HFFc6 (cell line): Measurements from ENCODE around the gene CEP290. TPM values are rescaled to one million over a fixed set of nuclear protein-coding genes. Genes with fewer than 3 reads are reported as not detected.

Experiments used
- DNase-seq: peaks from one replicate; pipeline ENCODE4 v3.0.0-alpha.2; 2018
- H3K27ac Mint-ChIP-seq: 2 replicates; pipeline ENCODE4 v1.8.0; 2020; ENCODE audit warnings: mild to moderate bottlenecking, mixed read lengths
- H3K27me3 Mint-ChIP-seq: 2 replicates; pipeline ENCODE4 v1.8.0; 2021; ENCODE audit warnings: mild to moderate bottlenecking, moderate library complexity, mixed read lengths; ENCODE audit not compliant: insufficient read depth
- H3K36me3 Mint-ChIP-seq: 2 replicates; pipeline ENCODE4 v1.8.0; 2021; ENCODE audit warnings: low read depth, mixed read lengths
- H3K4me1 Mint-ChIP-seq: 2 replicates; pipeline ENCODE4 v1.8.0; 2020; ENCODE audit warnings: low read depth, mixed read lengths
- H3K4me3 Mint-ChIP-seq: 2 replicates; pipeline ENCODE4 v1.8.0; 2020; ENCODE audit warnings: mild to moderate bottlenecking, moderate library complexity, mixed read lengths
- H3K9me3 Mint-ChIP-seq: 2 replicates; pipeline ENCODE4 v1.8.0; 2020; ENCODE audit warnings: mild to moderate bottlenecking, mixed read lengths
- total RNA-seq, 6 experiments: library from RNA; stranded (reverse); fragmentation: NEBNext Ultra II Directional; extraction: Animal tissue kit (Norgen Biotek cat#: 25700); gene quantifications; 2 replicates in 1 of 6; 3 replicates in 5 of 6; pipeline ENCODE4 v1.2.3, GENCODE V29; 2021
- TF ChIP-seq, protein P1 (sequence below): fragments of 200-600 bp; sonication (generic); IDR thresholded peaks from 2 replicates; pipeline ENCODE4 v1.5.0; 2021; ENCODE audit warnings: antibody characterized with exemption, mild to moderate bottlenecking

The CEP290 gene
- total RNA-seq, 6 experiments from 2014 or later, result 10.2 to 13.4 (median 11.7) TPM

DNA sequence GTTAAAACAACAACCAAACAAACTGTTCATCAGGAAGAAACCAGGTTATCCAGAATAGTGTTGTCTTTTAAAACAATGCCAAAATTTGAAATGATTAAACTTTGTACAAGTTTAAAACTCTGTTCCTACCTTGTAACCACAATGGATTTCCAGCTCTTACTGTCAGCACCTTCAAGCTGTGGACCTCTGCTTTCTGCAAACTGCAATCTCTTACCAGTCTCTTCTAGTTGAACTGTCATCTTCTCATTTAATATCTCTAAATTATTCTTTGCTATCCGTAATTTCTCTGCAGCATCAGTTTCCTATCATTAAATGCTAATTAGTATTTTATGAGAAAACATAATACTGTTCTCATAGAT is 83.2 kb downstream of the CEP290 start:
- Mint-ChIP-seq H3K27me3 (no peaks in the 10 kb centered on the region), H3K9me3 (no peaks in the 10 kb centered on the region), H3K36me3 (peaks cover 29% of the 10 kb centered on the region), H3K4me1 (peaks cover 43% of the 10 kb centered on the region), H3K4me3 (no peak overlapping the region), H3K27ac (peak overlapping the region; percentile 19; the same call in 1 of the 2 replicates)
- DNase-seq, result no peak
- TF ChIP-seq, protein P1, sequence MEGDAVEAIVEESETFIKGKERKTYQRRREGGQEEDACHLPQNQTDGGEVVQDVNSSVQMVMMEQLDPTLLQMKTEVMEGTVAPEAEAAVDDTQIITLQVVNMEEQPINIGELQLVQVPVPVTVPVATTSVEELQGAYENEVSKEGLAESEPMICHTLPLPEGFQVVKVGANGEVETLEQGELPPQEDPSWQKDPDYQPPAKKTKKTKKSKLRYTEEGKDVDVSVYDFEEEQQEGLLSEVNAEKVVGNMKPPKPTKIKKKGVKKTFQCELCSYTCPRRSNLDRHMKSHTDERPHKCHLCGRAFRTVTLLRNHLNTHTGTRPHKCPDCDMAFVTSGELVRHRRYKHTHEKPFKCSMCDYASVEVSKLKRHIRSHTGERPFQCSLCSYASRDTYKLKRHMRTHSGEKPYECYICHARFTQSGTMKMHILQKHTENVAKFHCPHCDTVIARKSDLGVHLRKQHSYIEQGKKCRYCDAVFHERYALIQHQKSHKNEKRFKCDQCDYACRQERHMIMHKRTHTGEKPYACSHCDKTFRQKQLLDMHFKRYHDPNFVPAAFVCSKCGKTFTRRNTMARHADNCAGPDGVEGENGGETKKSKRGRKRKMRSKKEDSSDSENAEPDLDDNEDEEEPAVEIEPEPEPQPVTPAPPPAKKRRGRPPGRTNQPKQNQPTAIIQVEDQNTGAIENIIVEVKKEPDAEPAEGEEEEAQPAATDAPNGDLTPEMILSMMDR, result no peak

DNA sequence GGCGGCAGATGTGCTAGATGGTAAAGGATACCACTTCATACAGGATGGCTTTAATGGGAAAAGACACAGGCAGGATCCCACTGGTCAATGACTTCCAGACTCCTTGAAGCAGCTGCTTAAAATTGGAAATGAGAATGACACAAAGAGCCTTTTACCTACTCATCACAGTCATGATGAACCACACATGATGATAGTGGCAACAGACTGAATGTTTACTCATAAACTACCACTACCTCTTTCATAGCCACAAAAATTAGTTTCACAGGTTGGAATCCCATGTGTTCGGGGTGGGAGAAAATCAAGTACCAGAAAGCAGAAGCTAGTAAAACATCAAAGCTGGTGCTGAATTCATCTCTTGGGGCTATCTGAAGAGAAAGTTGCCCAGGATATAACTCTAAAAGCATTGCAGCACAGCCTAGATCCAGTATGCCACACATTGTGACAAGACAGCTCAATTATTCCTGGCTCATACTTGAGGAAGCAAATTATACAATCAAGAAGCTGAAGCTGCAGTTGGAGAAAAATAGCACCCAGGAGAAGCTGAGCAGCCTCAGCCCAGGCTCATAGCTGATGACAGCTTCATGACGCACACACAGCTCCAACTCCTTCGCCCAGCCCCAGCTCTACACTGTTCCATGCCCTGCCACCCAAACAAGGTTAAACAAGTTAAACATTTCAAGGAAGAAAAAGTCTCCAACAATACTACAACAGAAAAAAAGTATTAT is 83.7 kb downstream of the CEP290 start:
- no peak for DNase-seq
- Mint-ChIP-seq H3K4me3 (no peak overlapping the region), H3K27me3 (no peaks in the 10 kb centered on the region), H3K4me1 (peaks cover 38% of the 10 kb centered on the region), H3K27ac (peak overlapping the region; percentile 19; the same call in 1 of the 2 replicates), H3K9me3 (no peaks in the 10 kb centered on the region), H3K36me3 (peaks cover 29% of the 10 kb centered on the region)
- TF ChIP-seq, protein P1, result no peak

DNA sequence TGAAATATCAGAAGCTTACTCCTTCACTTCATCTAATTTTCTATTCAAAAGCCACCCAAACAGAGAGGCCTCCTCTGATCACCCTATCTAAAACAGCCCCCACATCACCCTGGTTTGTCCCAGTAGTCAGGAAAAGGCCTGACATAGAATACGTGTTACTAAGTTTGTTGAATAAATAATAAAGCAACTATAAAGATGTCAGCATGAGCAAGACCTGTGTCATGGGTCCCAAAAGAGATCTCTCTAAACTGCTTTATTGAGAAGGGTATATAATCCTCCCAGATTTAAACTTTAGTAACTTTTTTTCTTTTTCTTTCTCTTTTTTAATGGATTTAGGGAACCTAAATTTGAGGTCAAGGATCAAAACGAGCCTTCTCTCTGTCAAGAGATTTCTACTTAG is 85.3 kb downstream of the CEP290 start:
- Mint-ChIP-seq H3K4me1 (peaks cover 30% of the 10 kb centered on the region), H3K27ac (no peak overlapping the region), H3K36me3 (peaks cover 18% of the 10 kb centered on the region), H3K4me3 (no peak overlapping the region), H3K27me3 (no peaks in the 10 kb centered on the region), H3K9me3 (no peaks in the 10 kb centered on the region)
- TF ChIP-seq, protein P1, result no peak
- no peak for DNase-seq

DNA sequence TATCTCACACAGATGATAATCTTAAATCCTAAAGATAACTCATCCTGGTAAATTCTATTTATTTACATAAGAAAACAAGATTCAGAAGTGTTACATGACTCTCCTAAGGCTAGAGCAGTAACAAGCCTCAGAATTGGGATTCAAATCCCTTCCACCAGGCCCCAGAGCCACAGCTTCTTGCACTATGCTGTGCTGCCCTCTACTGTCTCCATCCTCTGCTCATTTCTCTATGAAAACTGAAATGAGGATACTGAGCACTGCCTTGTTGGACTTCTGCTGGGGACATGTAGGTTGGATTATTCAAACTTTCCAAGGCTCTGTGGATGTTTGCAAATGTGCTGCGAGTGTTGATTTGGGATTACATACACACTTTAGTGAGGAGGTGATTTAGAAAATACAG is 89.2 kb downstream of the CEP290 start:
- H3K9me3 Mint-ChIP-seq, result no peaks in the 10 kb centered on the region
- peaks cover 12% of the 10 kb centered on the region for H3K36me3 Mint-ChIP-seq
- no peak overlapping the region for H3K4me3 Mint-ChIP-seq
- H3K4me1 Mint-ChIP-seq, result peaks cover 17% of the 10 kb centered on the region
- no peaks in the 10 kb centered on the region for H3K27me3 Mint-ChIP-seq
- TF ChIP-seq, protein P1, result peak; percentile 72
- peak; percentile 39 for DNase-seq
- H3K27ac Mint-ChIP-seq, result no peak overlapping the region

DNA sequence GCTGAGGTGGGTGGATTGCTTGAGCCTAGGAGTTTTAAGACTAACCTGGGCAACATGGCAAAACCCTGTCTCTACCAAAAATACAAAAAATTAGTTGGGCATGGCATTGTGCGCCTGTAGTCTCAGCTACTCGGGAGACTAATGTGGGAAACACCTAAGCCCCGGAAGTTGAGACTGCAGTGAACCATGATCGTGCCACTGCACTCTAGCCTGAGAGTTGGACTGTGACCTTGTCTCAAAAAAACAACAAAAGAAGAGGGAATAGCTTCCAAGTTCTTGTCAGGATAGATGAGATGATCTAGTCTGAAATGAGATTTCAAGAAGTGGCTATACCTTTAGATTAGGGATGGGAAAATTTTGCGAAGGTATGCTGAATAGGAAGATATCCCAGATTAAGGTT is 97.9 kb downstream of the CEP290 start:
- DNase-seq, result no peak

More for the DNA sequence above, 97.9 kb downstream of the CEP290 start:
- Mint-ChIP-seq H3K9me3 (no peaks in the 10 kb centered on the region), H3K36me3 (peaks cover 40% of the 10 kb centered on the region), H3K4me1 (peaks cover 27% of the 10 kb centered on the region), H3K27ac (no peak overlapping the region), H3K27me3 (no peaks in the 10 kb centered on the region; the same call in 1 of the 2 replicates), H3K4me3 (no peak overlapping the region)
- TF ChIP-seq, protein P1, result no peak
